Subcutaneous adipose tissue (tissue), 4 donors: ENCODE results near the gene CCDC88C. TPM values are rescaled to one million over a fixed set of nuclear protein-coding genes. Genes with fewer than 3 reads are reported as not detected.

Source experiments
- total RNA-seq, 4 donors: library from RNA; depleted of rRNA; stranded (reverse); fragments of >200 nt; gene quantifications; one replicate each; pipeline ENCODE4 v1.1.0, GENCODE V29; 2016
- TF ChIP-seq, protein P1 (sequence below): fragments of 450-650 bp; IDR thresholded peaks from one replicate; pipeline ENCODE4 v1.5.1; 2016; ENCODE audit warnings: low read depth, mild to moderate bottlenecking, control low read depth, antibody characterized with exemption, moderate library complexity

Gene CCDC88C
- total RNA-seq, 4 donors from 2014 or later, result 7.3 to 16.2 (median 8.8) TPM

- TF ChIP-seq, protein P1, sequence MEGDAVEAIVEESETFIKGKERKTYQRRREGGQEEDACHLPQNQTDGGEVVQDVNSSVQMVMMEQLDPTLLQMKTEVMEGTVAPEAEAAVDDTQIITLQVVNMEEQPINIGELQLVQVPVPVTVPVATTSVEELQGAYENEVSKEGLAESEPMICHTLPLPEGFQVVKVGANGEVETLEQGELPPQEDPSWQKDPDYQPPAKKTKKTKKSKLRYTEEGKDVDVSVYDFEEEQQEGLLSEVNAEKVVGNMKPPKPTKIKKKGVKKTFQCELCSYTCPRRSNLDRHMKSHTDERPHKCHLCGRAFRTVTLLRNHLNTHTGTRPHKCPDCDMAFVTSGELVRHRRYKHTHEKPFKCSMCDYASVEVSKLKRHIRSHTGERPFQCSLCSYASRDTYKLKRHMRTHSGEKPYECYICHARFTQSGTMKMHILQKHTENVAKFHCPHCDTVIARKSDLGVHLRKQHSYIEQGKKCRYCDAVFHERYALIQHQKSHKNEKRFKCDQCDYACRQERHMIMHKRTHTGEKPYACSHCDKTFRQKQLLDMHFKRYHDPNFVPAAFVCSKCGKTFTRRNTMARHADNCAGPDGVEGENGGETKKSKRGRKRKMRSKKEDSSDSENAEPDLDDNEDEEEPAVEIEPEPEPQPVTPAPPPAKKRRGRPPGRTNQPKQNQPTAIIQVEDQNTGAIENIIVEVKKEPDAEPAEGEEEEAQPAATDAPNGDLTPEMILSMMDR, result no peak
Observed at GRCh38 chr14:91374287-91374878, 43.2 kb downstream of the CCDC88C start.

- TF ChIP-seq, protein P1, result no peak
Observed at GRCh38 chr14:91373591-91374254, 43.9 kb downstream of the CCDC88C start.

DNA sequence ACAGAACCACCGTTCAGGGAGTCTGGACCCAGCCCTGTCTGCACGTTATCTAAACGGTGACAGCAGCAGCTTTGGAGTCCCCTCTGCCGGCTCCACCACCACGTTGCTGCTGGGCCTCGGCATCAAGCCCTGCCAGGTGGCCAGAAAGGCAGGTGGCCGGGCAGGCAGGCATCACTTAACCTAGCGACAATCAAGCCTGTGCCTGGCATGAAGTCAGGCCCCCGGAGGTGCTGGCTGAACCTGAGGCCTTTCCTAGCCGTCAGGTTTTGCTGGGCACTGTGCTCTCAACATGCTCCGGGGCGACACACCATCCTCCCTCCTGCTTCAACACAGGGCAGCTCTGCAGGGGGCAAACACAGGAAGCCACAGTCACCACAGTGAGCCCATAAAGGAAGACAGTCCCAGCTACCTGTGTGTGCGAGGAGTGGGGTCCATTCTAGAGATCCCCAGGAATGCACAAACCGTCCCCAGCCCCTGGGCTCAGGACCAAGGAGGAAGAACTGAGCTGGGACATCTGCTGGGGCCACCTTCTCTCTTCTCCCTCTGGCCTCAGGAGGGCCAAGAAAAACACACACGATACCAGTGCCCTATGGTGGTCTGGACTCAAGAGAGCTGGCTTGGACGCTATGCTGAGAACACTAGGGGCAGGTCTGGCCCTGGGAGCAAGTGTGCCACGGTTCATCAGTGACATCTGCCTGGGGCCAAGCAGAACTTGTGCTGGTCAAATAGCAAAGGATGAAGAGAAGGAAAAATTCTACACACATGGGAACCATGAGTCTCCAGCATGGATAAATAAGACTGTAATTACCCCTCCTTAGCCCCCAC, 44.7 kb downstream of the CCDC88C start:
- TF ChIP-seq, protein P1, result no peak

GRCh38 chr14:91371990-91372375, 45.6 kb downstream of the CCDC88C start:
- TF ChIP-seq, protein P1, result no peak

GRCh38 chr14:91371011-91371989, 46.3 kb downstream of the CCDC88C start:
- TF ChIP-seq, protein P1, result no peak

DNA sequence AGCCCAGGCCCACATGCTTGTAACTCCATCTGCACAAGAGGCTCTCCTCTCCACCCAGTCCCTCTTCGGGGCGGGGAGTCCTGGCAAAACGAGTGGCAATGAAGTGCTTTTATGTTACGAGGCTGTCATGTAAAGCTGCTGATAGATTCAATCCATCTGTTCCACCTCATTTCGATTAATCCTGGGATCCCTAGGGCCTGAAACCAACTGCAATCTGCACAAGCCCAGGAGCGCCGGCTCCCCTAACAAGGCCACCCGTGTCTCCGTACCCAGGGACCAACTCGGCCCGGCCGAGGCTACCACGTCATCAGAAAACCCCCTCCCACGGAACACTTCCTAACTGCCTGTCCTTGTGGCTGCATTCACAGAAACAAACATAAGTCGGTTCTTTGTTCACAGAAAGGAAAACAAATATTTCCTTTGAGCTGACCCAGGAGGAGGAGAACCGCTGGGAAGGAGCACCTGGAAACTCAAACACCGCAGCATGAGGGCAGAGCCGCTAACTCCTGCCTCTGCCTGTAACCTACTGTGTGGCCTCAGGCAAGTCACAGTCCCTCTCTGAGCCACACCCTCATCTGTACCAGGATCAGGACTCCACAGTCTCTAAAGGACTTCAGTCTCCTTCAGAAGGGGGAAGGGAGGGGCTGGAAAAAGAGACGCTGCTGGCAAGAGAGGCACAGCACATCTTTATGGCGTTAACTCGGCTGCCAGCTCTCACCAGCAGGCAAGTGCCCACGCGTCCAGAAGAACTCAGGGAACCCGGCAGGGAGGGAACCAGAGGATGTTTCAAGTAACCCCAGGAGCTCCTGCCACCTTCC, 47.8 kb downstream of the CCDC88C start:
- TF ChIP-seq, protein P1, result no peak
